ENCODE results near the gene GCLM.

- TF ChIP-seq CTCF (IDR thresholded peaks at IDR 0.05) (no peak), POLR2A (IDR thresholded peaks at IDR 0.05) (no peak)
Measured at GRCh38 chr1:93865253-93865652, 44.0 kb downstream of the GCLM start.

Data from vagina (tissue), 2 donors.